Adrenal gland (tissue), 12 donors: ENCODE results near the gene UBE2D2. TPM values are rescaled to one million over a fixed set of nuclear protein-coding genes. Genes with fewer than 3 reads are reported as not detected.
A peak's percentile ranks its signal among the peaks of the same experiment; 100 is the strongest.
"Not testable (repeated sequence)": the region's sequence is repeated elsewhere in the genome, so short reads cannot be mapped to it uniquely, and the experiment has no call there.

Experiments used
- DNase-seq, 7 donors: peaks; one replicate each; pipeline ENCODE4 v3.0.0-alpha.2; 2019 to 2020
- H3K27ac ChIP-seq, 5 donors: fragments of 200-600 bp; sonication (generic) in 4 of 5; 1 replicate in 3 of 5; 2 replicates in 2 of 5; pipeline versions ENCODE4 v1.5.1 to v1.8.0; 2016 to 2020; ENCODE audit warnings: mild to moderate bottlenecking in 1 of 5
- H3K27me3 ChIP-seq: fragments of 200-600 bp; 2 replicates; pipeline ENCODE4 v1.8.0; 2021
- H3K36me3 ChIP-seq, 2 donors: fragments of 200-600 bp; replicated peaks in 1 of 2; 1 replicate in 1 of 2; 2 replicates in 1 of 2; pipeline versions ENCODE4 v1.5.1 to v1.8.0; 2018 to 2022
- H3K4me1 ChIP-seq, 2 donors: fragments of 200-600 bp; replicated peaks in 1 of 2; 1 replicate in 1 of 2; 2 replicates in 1 of 2; pipeline versions ENCODE4 v1.5.1 to v1.8.0; 2018 to 2021
- H3K4me3 ChIP-seq, 4 donors: fragments of 200-600 bp; sonication (generic) in 3 of 4; one replicate each; pipeline ENCODE4 v1.5.1; 2016 to 2018
- H3K9me3 ChIP-seq, 3 donors: fragments of 200-600 bp; sonication (generic) in 1 of 3; replicated peaks in 1 of 3; 1 replicate in 2 of 3; 2 replicates in 1 of 3; pipeline versions ENCODE4 v1.5.1 to v1.8.0; 2016 to 2021
- POLR2A ChIP-seq, 2 donors: fragments of 450-650 bp; IDR thresholded peaks; one replicate each; pipeline ENCODE4 v1.6.1; 2017; ENCODE audit warnings: antibody characterized with exemption in 2 of 2, mild to moderate bottlenecking in 2 of 2, moderate library complexity in 1 of 2
- WGBS, 4 donors: extraction: QIAGEN DNeasy Blood & Tissue Kit in 2 of 4; methylation state at CpG; one replicate each; pipeline versions ENCODE4 v1.1.5 to v1.1.7; 2013 to 2017; 5-methylcytosine and 5-hydroxymethylcytosine counted together
- intact Hi-C, 2 donors: fragments of 100-400 bp; cut with DNase I; formaldehyde crosslinking; loops; one replicate each; pipeline versions ENCODE4 v1.14.1 to v1.15.0; 2022 to 2023
- polyA plus RNA-seq, 3 donors: library from polyadenylated mRNA; stranded (reverse); fragments of 200-250 nt in 2 of 3; fragments of 350-450 nt in 1 of 3; fragmentation: Illumina TruSeq in 1 of 3; extraction: RNeasy Lipid Tissue Mini Kit (QIAGEN cat#74804) in 1 of 3; gene quantifications; one replicate each; pipeline ENCODE4 v1.2.3, GENCODE V29; 2013 to 2014
- total RNA-seq, 9 donors: library from RNA; depleted of rRNA in 4 of 9; stranded (reverse); fragments of >200 nt in 4 of 9; fragments of 120-200 nt in 1 of 9; fragmentation: NEBNext Ultra II Directional in 1 of 9; extraction: Animal tissue kit (Norgen Biotek cat#: 25700) in 1 of 9; gene quantifications; one replicate each; pipeline versions ENCODE4 v1.1.0 to v1.2.4, GENCODE V29; 2013 to 2023
- TF ChIP-seq, protein P1 (sequence below), 6 experiments: fragments of 450-650 bp in 4 of 6; fragments of 200-600 bp in 2 of 6; sonication (generic) in 1 of 6; IDR thresholded peaks; 1 replicate in 5 of 6; 2 replicates in 1 of 6; pipeline versions ENCODE4 v1.5.1 to v1.8.0; 2016 to 2021; ENCODE audit warnings: antibody characterized with exemption in 6 of 6, mild to moderate bottlenecking in 2 of 6, moderate library complexity in 1 of 6
- donor health status: healthy with polysubstance abuse.
- donor health status: Bipolar disorder and iron deficiency.
- donor health status: DM: yes; HTN: yes; CAD: no.
- donor health status: DM: no; HTN: no; CAD: no.
- donor health status: DM: no; HTN: no; CAD: no.
- donor health status: DM: yes; HTN: yes; CAD: no.

The UBE2D2 gene
- total and polyA plus RNA-seq, 12 donors = 43.5 to 189 (median 84.9) TPM

DNA sequence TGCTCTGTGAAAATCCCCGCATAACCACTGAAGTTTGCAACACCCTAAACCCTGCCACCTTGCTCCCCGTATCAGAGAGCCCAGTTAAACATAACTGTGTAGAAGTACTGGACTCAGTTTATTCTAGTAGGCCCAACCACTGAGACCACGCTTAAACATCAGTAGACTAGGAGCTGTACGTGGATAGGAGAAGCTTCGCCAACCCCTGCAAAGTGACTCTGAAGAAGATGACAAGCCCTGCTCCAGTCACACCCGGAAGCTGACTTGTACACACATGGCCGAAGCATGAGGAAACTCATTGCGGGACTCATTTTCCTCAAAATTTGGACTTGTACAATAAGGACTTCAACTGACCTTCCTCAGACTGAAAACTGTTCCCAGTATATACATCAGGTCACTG, 32.4 kb upstream of the UBE2D2 start:
- DNase-seq, intact Hi-C loops, H3K4me1 ChIP-seq, H3K4me3 ChIP-seq, H3K36me3 ChIP-seq, H3K9me3 ChIP-seq, H3K27ac ChIP-seq, H3K27me3 ChIP-seq: not testable (repeated sequence)
- WGBS, 4 donors = 91 to 97% (median 96%) methylated on average over 8 of the region's 8 CpGs

GRCh38 chr5:139530079-139530478, 31.1 kb upstream of the UBE2D2 start:
- H3K36me3 ChIP-seq, H3K27ac ChIP-seq, DNase-seq, H3K27me3 ChIP-seq, H3K4me3 ChIP-seq, intact Hi-C loops, H3K9me3 ChIP-seq, H3K4me1 ChIP-seq: not testable (repeated sequence)
- WGBS, 4 donors = 76 to 88% (median 78%) methylated on average over 2 of the region's 2 CpGs

DNA sequence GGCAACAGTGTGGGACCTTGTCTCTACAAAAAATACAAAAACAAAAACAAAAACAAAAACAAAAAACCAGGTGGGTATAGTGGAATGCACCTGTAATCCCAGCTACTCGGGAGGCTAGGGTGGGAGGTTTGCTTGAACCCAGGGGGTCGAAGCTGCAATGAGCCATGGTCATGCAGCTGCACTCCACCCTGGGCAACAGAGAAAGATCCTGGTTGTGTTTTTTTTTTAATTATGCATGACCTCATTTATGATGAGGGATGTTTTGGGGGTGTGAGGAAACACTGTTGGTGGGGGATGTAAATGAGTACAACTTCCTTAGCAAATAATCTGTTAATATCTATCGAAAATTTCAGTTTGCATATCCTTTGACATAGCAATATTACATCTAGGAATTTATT, 29.4 kb upstream of the UBE2D2 start:
- intact Hi-C loops = no loop called here
- 83 to 90% (median 88%) methylated on average over 3 of the region's 3 CpGs for WGBS, 4 donors
- H3K9me3 ChIP-seq = no peaks in the 10 kb centered on the region
- H3K36me3 ChIP-seq = no peaks in the 10 kb centered on the region
- H3K4me3 ChIP-seq = no peak overlapping the region
- TF ChIP-seq, protein P1, sequence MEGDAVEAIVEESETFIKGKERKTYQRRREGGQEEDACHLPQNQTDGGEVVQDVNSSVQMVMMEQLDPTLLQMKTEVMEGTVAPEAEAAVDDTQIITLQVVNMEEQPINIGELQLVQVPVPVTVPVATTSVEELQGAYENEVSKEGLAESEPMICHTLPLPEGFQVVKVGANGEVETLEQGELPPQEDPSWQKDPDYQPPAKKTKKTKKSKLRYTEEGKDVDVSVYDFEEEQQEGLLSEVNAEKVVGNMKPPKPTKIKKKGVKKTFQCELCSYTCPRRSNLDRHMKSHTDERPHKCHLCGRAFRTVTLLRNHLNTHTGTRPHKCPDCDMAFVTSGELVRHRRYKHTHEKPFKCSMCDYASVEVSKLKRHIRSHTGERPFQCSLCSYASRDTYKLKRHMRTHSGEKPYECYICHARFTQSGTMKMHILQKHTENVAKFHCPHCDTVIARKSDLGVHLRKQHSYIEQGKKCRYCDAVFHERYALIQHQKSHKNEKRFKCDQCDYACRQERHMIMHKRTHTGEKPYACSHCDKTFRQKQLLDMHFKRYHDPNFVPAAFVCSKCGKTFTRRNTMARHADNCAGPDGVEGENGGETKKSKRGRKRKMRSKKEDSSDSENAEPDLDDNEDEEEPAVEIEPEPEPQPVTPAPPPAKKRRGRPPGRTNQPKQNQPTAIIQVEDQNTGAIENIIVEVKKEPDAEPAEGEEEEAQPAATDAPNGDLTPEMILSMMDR (IDR thresholded peaks at IDR 0.05) = no peak
- TF ChIP-seq POLR2A (IDR thresholded peaks at IDR 0.05) = no peak
- H3K27me3 ChIP-seq = no peaks in the 10 kb centered on the region
- no peak overlapping the region for H3K27ac ChIP-seq
- H3K4me1 ChIP-seq = no peaks in the 10 kb centered on the region
- DNase-seq = no peak

GRCh38 chr5:139543423-139543991, 17.6 kb upstream of the UBE2D2 start:
- peak overlapping the region in 1 of 5 donors; percentile 56 for H3K27ac ChIP-seq

DNA sequence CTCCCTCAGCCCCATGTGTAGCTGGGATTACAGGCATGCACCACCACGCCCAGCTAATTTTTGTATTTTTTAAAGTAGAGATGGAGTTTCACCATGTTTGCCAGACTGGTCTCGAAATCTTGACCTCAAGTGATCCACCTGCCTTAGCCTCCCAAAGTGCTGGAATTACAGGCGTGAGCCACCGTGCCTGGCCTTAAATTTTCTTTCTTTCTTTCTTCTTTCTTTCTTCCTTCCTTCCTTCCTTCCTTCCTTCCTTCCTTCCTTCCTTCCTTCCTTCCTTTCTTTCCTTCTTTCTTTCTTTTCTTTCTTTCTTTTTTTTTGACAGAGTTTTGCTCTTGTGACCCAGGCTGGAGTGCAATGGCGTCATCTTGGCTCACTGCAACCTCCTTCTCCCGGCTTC, 14.5 kb upstream of the UBE2D2 start:
- H3K36me3 ChIP-seq, H3K27me3 ChIP-seq, H3K4me1 ChIP-seq, H3K27ac ChIP-seq, H3K9me3 ChIP-seq, DNase-seq, intact Hi-C loops, H3K4me3 ChIP-seq: not testable (repeated sequence)
- WGBS, 4 donors = 84 to 89% (median 88%) methylated on average over 6 of the region's 6 CpGs

More at GRCh38 chr5:139543423-139543991, 17.6 kb upstream of the UBE2D2 start:
- intact Hi-C loops = no loop called here
- H3K27me3 ChIP-seq = no peaks in the 10 kb centered on the region
- peak; percentile 41 to 85 (median 56) for DNase-seq
- WGBS, 4 donors = 20 to 35% (median 31%) methylated on average over 15 to 24 of the region's 24 CpGs
- H3K9me3 ChIP-seq = no peaks in the 10 kb centered on the region
- no peaks in the 10 kb centered on the region for H3K4me1 ChIP-seq
- H3K36me3 ChIP-seq = no peaks in the 10 kb centered on the region
- H3K4me3 ChIP-seq = peak overlapping the region in 1 of 4 donors; percentile 25
- TF ChIP-seq POLR2A (IDR thresholded peaks at IDR 0.05) = no peak
- TF ChIP-seq, protein P1 (IDR thresholded peaks at IDR 0.05) = no peak

DNA sequence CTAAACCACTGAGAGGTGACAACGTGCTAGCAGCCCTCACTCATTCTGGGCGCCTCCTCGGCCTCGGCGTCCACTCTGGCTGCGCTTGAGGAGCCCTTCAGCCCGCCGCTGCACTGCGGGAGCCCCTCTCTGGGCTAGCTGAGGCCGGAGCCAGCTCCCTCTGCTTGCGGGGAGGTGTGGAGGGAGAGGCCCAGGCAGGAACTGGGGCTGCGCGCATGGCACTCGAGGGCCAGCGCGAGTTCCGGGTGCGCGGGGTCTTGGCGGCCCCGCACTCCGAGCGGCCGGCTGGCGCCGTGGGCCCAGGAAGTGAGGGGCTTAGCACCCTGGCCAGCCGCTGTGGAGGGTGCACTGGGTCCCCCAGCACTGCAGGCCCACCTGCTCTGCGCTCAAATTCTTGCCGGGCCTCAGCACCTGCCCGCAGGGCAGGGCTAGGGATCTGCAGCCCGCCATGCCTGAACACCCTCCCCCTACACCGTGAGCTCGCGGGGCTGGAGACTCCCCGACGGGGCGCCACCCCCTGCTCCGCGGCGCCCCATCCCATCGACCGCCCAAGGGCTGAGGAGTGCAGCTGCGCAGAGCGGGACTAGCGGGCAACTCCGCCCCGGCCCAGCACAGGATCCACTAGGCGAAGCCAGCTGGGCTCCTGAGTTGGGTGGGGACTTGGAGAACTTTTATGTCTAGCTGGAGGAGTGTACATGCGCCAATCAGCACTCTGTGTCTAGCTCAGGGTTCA, 11.8 kb upstream of the UBE2D2 start:
- TF ChIP-seq POLR2A (IDR thresholded peaks at IDR 0.05) = no peak
- TF ChIP-seq, protein P1 (IDR thresholded peaks at IDR 0.05) = no peak
- Histone ChIP-seq H3K27me3 (no peaks in the 10 kb centered on the region), H3K4me3 (no peak overlapping the region), H3K9me3 (no peaks in the 10 kb centered on the region), H3K4me1 (no peaks in the 10 kb centered on the region), H3K36me3 (no peaks in the 10 kb centered on the region), H3K27ac (no peak overlapping the region)
- intact Hi-C loops = no loop called here
- 91 to 97% (median 96%) methylated on average over 4 to 49 of the region's 49 CpGs for WGBS, 4 donors
- no peak for DNase-seq

GRCh38 chr5:139550051-139550872, 10.9 kb upstream of the UBE2D2 start:
- H3K27ac ChIP-seq, H3K9me3 ChIP-seq, H3K36me3 ChIP-seq, H3K27me3 ChIP-seq, H3K4me3 ChIP-seq, intact Hi-C loops, DNase-seq, H3K4me1 ChIP-seq: not testable (repeated sequence)
- whole genome bisulfite sequencing, 4 donors = 77 to 85% (median 80%) methylated on average over 11 to 12 of the region's 12 CpGs
